Measurements from ENCODE around the gene C10orf62. TPM values are rescaled to one million over a fixed set of nuclear protein-coding genes. Genes with fewer than 3 reads are reported as not detected.

The C10orf62 gene
- total RNA-seq = not detected in 2 replicates

GRCh38 chr10:97589479-97589878 lies at the start of gene C10orf62:
Gene C10orf62 (plus strand): TSS chr10:97589721. CDS start chr10:97589898, 177 bp downstream.
- intact Hi-C loops (cut with micrococcal nuclease) = no loop called here
- Mint-ChIP-seq H3K4me3 (no peak within 1 kb of the TSS), H3K27ac (no peak within 1 kb of the TSS), H3K27me3 (no peaks in the 10 kb centered on the region), H3K4me1 (peaks cover 2% of the 10 kb centered on the region), H3K36me3 (ENCODE audit: low read depth) (no peaks in the 10 kb centered on the region), H3K9me3 (no peaks in the 10 kb centered on the region)
- DNase-seq = no peak

GRCh38 chr10:97540669-97541500 lies 48.6 kb upstream of the C10orf62 start:
- H3K4me1 Mint-ChIP-seq = peaks cover 23% of the 10 kb centered on the region
- H3K27me3 Mint-ChIP-seq = no peaks in the 10 kb centered on the region

GRCh38 chr10:97542169-97543024 lies 47.1 kb upstream of the C10orf62 start:
- peak overlapping the region; percentile 44 for H3K4me3 Mint-ChIP-seq

More at GRCh38 chr10:97540669-97541500, 48.6 kb upstream of the C10orf62 start:
- H3K36me3 Mint-ChIP-seq (ENCODE audit: low read depth) = no peaks in the 10 kb centered on the region
- H3K9me3 Mint-ChIP-seq = no peaks in the 10 kb centered on the region
- H3K4me3 Mint-ChIP-seq = no peak overlapping the region
- intact Hi-C loops (cut with micrococcal nuclease) = no loop called here
- DNase-seq = no peak
- peak overlapping the region; percentile 34 for H3K27ac Mint-ChIP-seq

GRCh38 chr10:97543025-97543546 lies 46.4 kb upstream of the C10orf62 start:
- DNase-seq = peak; percentile 72
- no peaks in the 10 kb centered on the region for H3K36me3 Mint-ChIP-seq (ENCODE audit: low read depth)
- no peaks in the 10 kb centered on the region for H3K9me3 Mint-ChIP-seq
- H3K4me1 Mint-ChIP-seq = peaks cover 23% of the 10 kb centered on the region
- intact Hi-C loops (cut with micrococcal nuclease) = loop anchor here (1.0 to 2.0 kb wide), 2 partner anchors 10 to 44 kb away; partner anchors contain the start of genes MMS19 and UBTD1
- no peaks in the 10 kb centered on the region for H3K27me3 Mint-ChIP-seq
- H3K4me3 Mint-ChIP-seq = peak overlapping the region; percentile 16
- peak overlapping the region; percentile 71 for H3K27ac Mint-ChIP-seq

More at GRCh38 chr10:97542169-97543024, 47.1 kb upstream of the C10orf62 start:
- Mint-ChIP-seq H3K36me3 (ENCODE audit: low read depth) (no peaks in the 10 kb centered on the region), H3K4me1 (peaks cover 23% of the 10 kb centered on the region), H3K9me3 (no peaks in the 10 kb centered on the region), H3K27me3 (no peaks in the 10 kb centered on the region), H3K27ac (peak overlapping the region; percentile 75)
- peak; percentile 62 for DNase-seq
- intact Hi-C loops (cut with micrococcal nuclease) = loop anchor here (1.0 to 2.0 kb wide), 2 partner anchors 11 to 44 kb away; partner anchors contain the start of genes MMS19 and UBTD1

GRCh38 chr10:97546456-97547270 lies 42.9 kb upstream of the C10orf62 start:
- intact Hi-C loops (cut with micrococcal nuclease) = no loop called here
- H3K4me1 Mint-ChIP-seq = peaks cover 26% of the 10 kb centered on the region
- no peak overlapping the region for H3K27ac Mint-ChIP-seq
- H3K4me3 Mint-ChIP-seq = no peak overlapping the region
- no peaks in the 10 kb centered on the region for H3K36me3 Mint-ChIP-seq (ENCODE audit: low read depth)
- no peak for DNase-seq
- no peaks in the 10 kb centered on the region for H3K9me3 Mint-ChIP-seq
- H3K27me3 Mint-ChIP-seq = no peaks in the 10 kb centered on the region

- no peak for DNase-seq
- no peak overlapping the region for H3K27ac Mint-ChIP-seq
- no peak overlapping the region for H3K4me3 Mint-ChIP-seq
- no peaks in the 10 kb centered on the region for H3K27me3 Mint-ChIP-seq
- intact Hi-C loops (cut with micrococcal nuclease) = no loop called here
- no peaks in the 10 kb centered on the region for H3K9me3 Mint-ChIP-seq
- no peaks in the 10 kb centered on the region for H3K36me3 Mint-ChIP-seq (ENCODE audit: low read depth)
- H3K4me1 Mint-ChIP-seq = peaks cover 21% of the 10 kb centered on the region
Measured at GRCh38 chr10:97547271-97547600, 42.3 kb upstream of the C10orf62 start.

- Mint-ChIP-seq H3K27ac (no peak overlapping the region), H3K4me1 (peaks cover 14% of the 10 kb centered on the region), H3K27me3 (no peaks in the 10 kb centered on the region), H3K36me3 (ENCODE audit: low read depth) (no peaks in the 10 kb centered on the region), H3K9me3 (no peaks in the 10 kb centered on the region), H3K4me3 (no peak overlapping the region)
- no peak for DNase-seq
- intact Hi-C loops (cut with micrococcal nuclease) = no loop called here
Measured at GRCh38 chr10:97547962-97548361, 41.6 kb upstream of the C10orf62 start.

- no peaks in the 10 kb centered on the region for H3K36me3 Mint-ChIP-seq (ENCODE audit: low read depth)
Measured at GRCh38 chr10:97548828-97549455, 40.6 kb upstream of the C10orf62 start.

GRCh38 chr10:97549587-97550322 lies 39.8 kb upstream of the C10orf62 start:
- no peaks in the 10 kb centered on the region for H3K9me3 Mint-ChIP-seq
- peaks cover 8% of the 10 kb centered on the region for H3K4me1 Mint-ChIP-seq
- no peaks in the 10 kb centered on the region for H3K27me3 Mint-ChIP-seq
- DNase-seq = no peak
- no peak overlapping the region for H3K27ac Mint-ChIP-seq
- intact Hi-C loops (cut with micrococcal nuclease) = no loop called here
- H3K36me3 Mint-ChIP-seq (ENCODE audit: low read depth) = no peaks in the 10 kb centered on the region
- no peak overlapping the region for H3K4me3 Mint-ChIP-seq

More at GRCh38 chr10:97548828-97549455, 40.6 kb upstream of the C10orf62 start:
- Mint-ChIP-seq H3K9me3 (no peaks in the 10 kb centered on the region), H3K27ac (peak overlapping the region; percentile 29), H3K4me3 (no peak overlapping the region), H3K27me3 (no peaks in the 10 kb centered on the region), H3K4me1 (peaks cover 8% of the 10 kb centered on the region)
- DNase-seq = no peak
- intact Hi-C loops (cut with micrococcal nuclease) = no loop called here

GRCh38 chr10:97550336-97551149 lies 39.0 kb upstream of the C10orf62 start:
- Mint-ChIP-seq H3K27me3 (no peaks in the 10 kb centered on the region), H3K27ac (no peak overlapping the region), H3K36me3 (ENCODE audit: low read depth) (no peaks in the 10 kb centered on the region), H3K4me3 (no peak overlapping the region), H3K9me3 (no peaks in the 10 kb centered on the region), H3K4me1 (peaks cover 6% of the 10 kb centered on the region)
- intact Hi-C loops (cut with micrococcal nuclease) = no loop called here
- no peak for DNase-seq

GRCh38 chr10:97551271-97551670 lies 38.2 kb upstream of the C10orf62 start:
- Mint-ChIP-seq H3K4me3 (no peak overlapping the region), H3K9me3 (no peaks in the 10 kb centered on the region), H3K27ac (no peak overlapping the region), H3K4me1 (peaks cover 6% of the 10 kb centered on the region), H3K27me3 (no peaks in the 10 kb centered on the region), H3K36me3 (ENCODE audit: low read depth) (no peaks in the 10 kb centered on the region)
- no peak for DNase-seq
- intact Hi-C loops (cut with micrococcal nuclease) = no loop called here

Data from activated CD4-positive, alpha-beta T cell treated with anti-CD3 and anti-CD28 coated beads, Interleukin-2, amount 10 ng/mL, durations not matched to agents 24 days and 14 days (primary cell).